Activated CD4-positive, alpha-beta T cell treated with anti-CD3 and anti-CD28 coated beads, Interleukin-2, amount 50 U/mL, for 48 hours (primary cell): Measurements from ENCODE around the gene MAPK10.
"Not testable (repeated sequence)": the region's sequence is repeated elsewhere in the genome, so short reads cannot be mapped to it uniquely, and the experiment has no call there.

ENCODE experiments used
- DNase-seq, 2 experiments: peaks; one replicate each; pipeline ENCODE4 v3.0.0-alpha.2; 2020

The MAPK10 gene

GRCh38 chr4:86338521-86338920 is 21.3 kb downstream of the MAPK10 start:
- DNase-seq = no peak

- no peak for DNase-seq
These were observed 25.7 kb downstream of the MAPK10 start for GRCh38 chr4:86334020-86334750.

GRCh38 chr4:86333236-86333635 is 26.6 kb downstream of the MAPK10 start:
- no peak for DNase-seq

GRCh38 chr4:86330961-86331742 is 28.7 kb downstream of the MAPK10 start:
- DNase-seq = no peak

- not testable (repeated sequence) for DNase-seq
These were observed 29.4 kb downstream of the MAPK10 start for GRCh38 chr4:86330411-86330810.

- DNase-seq = no peak
These were observed 30.4 kb downstream of the MAPK10 start for GRCh38 chr4:86329431-86329830.

- no peak for DNase-seq
These were observed 33.5 kb downstream of the MAPK10 start for GRCh38 chr4:86326400-86326799.

- no peak for DNase-seq
These were observed 40.5 kb downstream of the MAPK10 start for GRCh38 chr4:86319390-86319789.

GRCh38 chr4:86315579-86315978 is 44.3 kb downstream of the MAPK10 start:
- no peak for DNase-seq

- no peak for DNase-seq
These were observed 46.2 kb downstream of the MAPK10 start for GRCh38 chr4:86313656-86314055.

GRCh38 chr4:86307432-86307831 is 52.4 kb downstream of the MAPK10 start:
- DNase-seq = no peak

- DNase-seq = no peak
These were observed 53.0 kb downstream of the MAPK10 start for GRCh38 chr4:86306816-86307215.

- DNase-seq = no peak
These were observed 57.0 kb downstream of the MAPK10 start for GRCh38 chr4:86302830-86303229.

GRCh38 chr4:86302251-86302650 is 57.6 kb downstream of the MAPK10 start:
- no peak for DNase-seq

GRCh38 chr4:86300516-86300915 is 59.3 kb downstream of the MAPK10 start:
- DNase-seq = no peak

- no peak for DNase-seq
These were observed 63.0 kb downstream of the MAPK10 start for GRCh38 chr4:86296865-86297264.

- no peak for DNase-seq
These were observed 65.0 kb downstream of the MAPK10 start for GRCh38 chr4:86294883-86295282.

- DNase-seq = no peak
These were observed 68.7 kb downstream of the MAPK10 start for GRCh38 chr4:86291180-86291579.

GRCh38 chr4:86286726-86287125 is 73.1 kb downstream of the MAPK10 start:
- no peak for DNase-seq

- no peak for DNase-seq
These were observed 76.5 kb downstream of the MAPK10 start for GRCh38 chr4:86283371-86283770.

GRCh38 chr4:86280246-86280645 is 79.6 kb downstream of the MAPK10 start:
- DNase-seq = no peak

GRCh38 chr4:86279293-86279960 is 80.4 kb downstream of the MAPK10 start:
- DNase-seq = no peak

GRCh38 chr4:86278126-86278525 is 81.7 kb downstream of the MAPK10 start:
- DNase-seq = no peak

- DNase-seq = no peak
These were observed 85.2 kb downstream of the MAPK10 start for GRCh38 chr4:86274642-86275041.
